Lung microvascular endothelial cell (primary cell): ENCODE results near the gene RITA1. TPM values are rescaled to one million over a fixed set of nuclear protein-coding genes. Genes with fewer than 3 reads are reported as not detected.
A peak's percentile ranks its signal among the peaks of the same experiment; 100 is the strongest.

Experiments used
- DNase-seq, 2 donors: peaks; one replicate each; pipeline versions ENCODE4 v3.0.0 to v3.0.0-alpha.2; 2010; ENCODE audit warnings: low read depth in 2 of 2
- total RNA-seq: library from RNA; depleted of rRNA; stranded (reverse); fragments of >200 nt; gene quantifications from 2 replicates; pipeline ENCODE4 v1.2.1, GENCODE V29; 2014

Gene RITA1
- total RNA-seq, 1 donor from 2014 or later, result 15.9 TPM

GRCh38 chr12:113227686-113228391 is 42.3 kb downstream of the RITA1 start:
- peak in 1 of 2 donors; percentile 40 for DNase-seq

- DNase-seq, result no peak
Measured at GRCh38 chr12:113228394-113229028, 43.0 kb downstream of the RITA1 start.

- DNase-seq, result peak in 1 of 2 donors; percentile 55
Measured at GRCh38 chr12:113230315-113231234, 45.1 kb downstream of the RITA1 start.

- peak in 1 of 2 donors; percentile 66 for DNase-seq
Measured at GRCh38 chr12:113231235-113232088, 45.9 kb downstream of the RITA1 start.

GRCh38 chr12:113232089-113232839 is 46.7 kb downstream of the RITA1 start:
- no peak for DNase-seq

GRCh38 chr12:113232840-113233585 is 47.5 kb downstream of the RITA1 start:
- no peak for DNase-seq

- DNase-seq, result no peak
Measured at GRCh38 chr12:113233967-113234366, 48.4 kb downstream of the RITA1 start.

GRCh38 chr12:113234483-113234882 is 49.0 kb downstream of the RITA1 start:
- no peak for DNase-seq

- no peak for DNase-seq
Measured at GRCh38 chr12:113235976-113236375, 50.5 kb downstream of the RITA1 start.

GRCh38 chr12:113236539-113237399 is 51.2 kb downstream of the RITA1 start:
- DNase-seq, result peak in 1 of 2 donors; percentile 45

GRCh38 chr12:113237748-113238147 is 52.2 kb downstream of the RITA1 start:
- peak in 1 of 2 donors; percentile 46 for DNase-seq

GRCh38 chr12:113238309-113238708 is 52.8 kb downstream of the RITA1 start:
- DNase-seq, result no peak

GRCh38 chr12:113239288-113239771 is 53.8 kb downstream of the RITA1 start:
- no peak for DNase-seq

GRCh38 chr12:113239811-113240331 is 54.4 kb downstream of the RITA1 start:
- peak in 1 of 2 donors; percentile 43 for DNase-seq

GRCh38 chr12:113240395-113240794 is 54.9 kb downstream of the RITA1 start:
- DNase-seq, result no peak

- DNase-seq, result peak; percentile 70 to 78
Measured at GRCh38 chr12:113241191-113242025, 55.9 kb downstream of the RITA1 start.
